Endodermal cell (in vitro differentiated cells): ENCODE measurements around the gene FASLG. TPM values are rescaled to one million over a fixed set of nuclear protein-coding genes. Genes with fewer than 3 reads are reported as not detected.

ENCODE experiments used
- DNase-seq: peaks from one replicate; pipeline ENCODE4 v3.0.0-alpha.2; 2017
- H3K27ac ChIP-seq: 2 replicates; pipeline ENCODE4 v1.5.1; 2013; ENCODE audit warnings: mild to moderate bottlenecking, low read depth, low read length, moderate library complexity
- H3K27me3 ChIP-seq: 2 replicates; pipeline ENCODE4 v1.6.1; 2013; ENCODE audit warnings: mild to moderate bottlenecking, low read length, moderate library complexity; ENCODE audit not compliant: insufficient read depth, control insufficient read depth, poor library complexity, severe bottlenecking
- H3K36me3 ChIP-seq: 2 replicates; pipeline ENCODE4 v1.7.0; 2013; ENCODE audit warnings: mild to moderate bottlenecking, low read length, moderate library complexity; ENCODE audit not compliant: control insufficient read depth, insufficient read depth
- H3K4me1 ChIP-seq: one replicate; pipeline ENCODE4 v1.7.0; 2013; ENCODE audit warnings: low read length; ENCODE audit not compliant: control insufficient read depth, insufficient read depth
- H3K4me3 ChIP-seq: 2 replicates; pipeline ENCODE4 v1.5.1; 2013; ENCODE audit warnings: mild to moderate bottlenecking, low read length, moderate library complexity
- H3K9ac ChIP-seq: 2 replicates; pipeline ENCODE4 v1.6.1; 2013; ENCODE audit warnings: mild to moderate bottlenecking, low read length, moderate library complexity; ENCODE audit not compliant: poor library complexity, severe bottlenecking; ENCODE audit errors: extremely low read depth
- H3K9me3 ChIP-seq: 2 replicates; pipeline ENCODE4 v1.6.1; 2013; ENCODE audit warnings: mild to moderate bottlenecking, low read length, moderate library complexity; ENCODE audit not compliant: control insufficient read depth
- H3K27ac Mint-ChIP-seq: 2 replicates; pipeline ENCODE4 v1.8.0; 2020; ENCODE audit warnings: mixed read lengths
- H3K27me3 Mint-ChIP-seq: 2 replicates; pipeline ENCODE4 v1.8.0; 2021; ENCODE audit warnings: mild to moderate bottlenecking, mixed read lengths; ENCODE audit not compliant: insufficient read depth
- H3K36me3 Mint-ChIP-seq: 2 replicates; pipeline ENCODE4 v1.8.0; 2020; ENCODE audit warnings: low read depth, mixed read lengths
- H3K4me1 Mint-ChIP-seq: 2 replicates; pipeline ENCODE4 v1.8.0; 2020; ENCODE audit warnings: mixed read lengths
- H3K4me3 Mint-ChIP-seq: 2 replicates; pipeline ENCODE4 v1.8.0; 2020; ENCODE audit warnings: mild to moderate bottlenecking, moderate library complexity, mixed read lengths
- H3K9me3 Mint-ChIP-seq: 2 replicates; pipeline ENCODE4 v1.8.0; 2020; ENCODE audit warnings: mild to moderate bottlenecking, mixed read lengths
- WGBS, 2 experiments: methylation state at CpG; one replicate each; pipeline versions ENCODE4 v1.1.5 to v1.1.7; 2013; ENCODE audit warnings: missing lambda C conversion rate in 2 of 2, mixed read lengths in 1 of 2; ENCODE audit not compliant: insufficient coverage in 1 of 2, insufficient read length in 1 of 2; 5-methylcytosine and 5-hydroxymethylcytosine counted together
- total RNA-seq, 2 donors: library from RNA; stranded (reverse); fragmentation: NEBNext Ultra II Directional in 1 of 2; extraction: Animal tissue kit (Norgen Biotek cat#: 25700) in 1 of 2; gene quantifications; 2 replicates in 1 of 2; 3 replicates in 1 of 2; pipeline ENCODE4 v1.2.1, GENCODE V29; 2021
- TF ChIP-seq, protein P1 (sequence below): fragments of 200-600 bp; sonication (generic); conservative IDR thresholded peaks from 2 replicates; pipeline ENCODE4 v1.5.0; 2021; ENCODE audit warnings: antibody characterized with exemption, mild to moderate bottlenecking

Gene FASLG
- total RNA-seq, 2 donors from 2014 or later: not detected

- H3K27ac Mint-ChIP-seq: no peak overlapping the region
- 89% methylated on average over 2 of the region's 2 CpGs; no CpG with 5 or more reads in 1 of the 2 experiments for WGBS, 2 experiments
Measured at GRCh38 chr1:172637522-172637921, 21.4 kb upstream of the FASLG start.

DNA sequence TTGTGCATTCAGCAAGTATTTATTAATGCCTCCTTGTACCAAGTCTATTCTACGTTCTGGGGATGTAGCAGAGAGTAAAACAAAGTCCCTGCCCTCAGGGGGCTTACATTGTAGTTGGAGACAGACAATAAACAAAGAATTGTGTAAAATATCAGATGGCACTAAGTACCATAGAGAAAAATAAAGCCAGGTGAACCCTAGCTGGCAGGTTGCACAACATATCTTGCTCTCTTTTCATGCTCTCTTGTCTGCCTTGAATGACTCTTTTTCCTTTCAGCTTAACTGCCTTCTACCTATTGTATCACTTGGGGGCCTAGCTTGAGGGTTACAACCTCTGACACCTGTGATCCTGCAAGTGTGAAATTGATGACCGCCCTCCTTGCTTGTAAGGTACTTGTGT, 20.7 kb upstream of the FASLG start:
- H3K36me3 Mint-ChIP-seq: no peaks in the 10 kb centered on the region
- no peak overlapping the region for H3K9ac ChIP-seq
- H3K27ac ChIP-seq: no peak overlapping the region
- H3K9me3 Mint-ChIP-seq: peaks cover 7% of the 10 kb centered on the region
- TF ChIP-seq, protein P1, sequence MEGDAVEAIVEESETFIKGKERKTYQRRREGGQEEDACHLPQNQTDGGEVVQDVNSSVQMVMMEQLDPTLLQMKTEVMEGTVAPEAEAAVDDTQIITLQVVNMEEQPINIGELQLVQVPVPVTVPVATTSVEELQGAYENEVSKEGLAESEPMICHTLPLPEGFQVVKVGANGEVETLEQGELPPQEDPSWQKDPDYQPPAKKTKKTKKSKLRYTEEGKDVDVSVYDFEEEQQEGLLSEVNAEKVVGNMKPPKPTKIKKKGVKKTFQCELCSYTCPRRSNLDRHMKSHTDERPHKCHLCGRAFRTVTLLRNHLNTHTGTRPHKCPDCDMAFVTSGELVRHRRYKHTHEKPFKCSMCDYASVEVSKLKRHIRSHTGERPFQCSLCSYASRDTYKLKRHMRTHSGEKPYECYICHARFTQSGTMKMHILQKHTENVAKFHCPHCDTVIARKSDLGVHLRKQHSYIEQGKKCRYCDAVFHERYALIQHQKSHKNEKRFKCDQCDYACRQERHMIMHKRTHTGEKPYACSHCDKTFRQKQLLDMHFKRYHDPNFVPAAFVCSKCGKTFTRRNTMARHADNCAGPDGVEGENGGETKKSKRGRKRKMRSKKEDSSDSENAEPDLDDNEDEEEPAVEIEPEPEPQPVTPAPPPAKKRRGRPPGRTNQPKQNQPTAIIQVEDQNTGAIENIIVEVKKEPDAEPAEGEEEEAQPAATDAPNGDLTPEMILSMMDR: no peak
- H3K4me3 ChIP-seq: no peak overlapping the region
- H3K9me3 ChIP-seq: no peaks in the 10 kb centered on the region
- H3K4me1 ChIP-seq: no peaks in the 10 kb centered on the region
- H3K27ac Mint-ChIP-seq: no peak overlapping the region
- H3K36me3 ChIP-seq: no peaks in the 10 kb centered on the region
- peaks cover 19% of the 10 kb centered on the region for H3K4me1 Mint-ChIP-seq
- H3K27me3 ChIP-seq: no peaks in the 10 kb centered on the region
- WGBS, 2 experiments: 94 to 100% methylated on average over 1 to 2 of the region's 2 CpGs
- H3K4me3 Mint-ChIP-seq: no peak overlapping the region
- DNase-seq: no peak
- no peaks in the 10 kb centered on the region for H3K27me3 Mint-ChIP-seq

More at GRCh38 chr1:172637522-172637921, 21.4 kb upstream of the FASLG start:
- Mint-ChIP-seq H3K4me1 (peaks cover 19% of the 10 kb centered on the region), H3K36me3 (peaks cover under 1% of the 10 kb centered on the region), H3K27me3 (no peaks in the 10 kb centered on the region), H3K4me3 (no peak overlapping the region), H3K9me3 (peaks cover 12% of the 10 kb centered on the region)
- H3K4me1 ChIP-seq: no peaks in the 10 kb centered on the region
- peaks cover 7% of the 10 kb centered on the region for H3K9me3 ChIP-seq
- H3K27ac ChIP-seq: no peak overlapping the region
- H3K4me3 ChIP-seq: no peak overlapping the region
- TF ChIP-seq, protein P1: no peak
- no peaks in the 10 kb centered on the region for H3K36me3 ChIP-seq
- DNase-seq: no peak
- H3K9ac ChIP-seq: no peak overlapping the region
- H3K27me3 ChIP-seq: no peaks in the 10 kb centered on the region

DNA sequence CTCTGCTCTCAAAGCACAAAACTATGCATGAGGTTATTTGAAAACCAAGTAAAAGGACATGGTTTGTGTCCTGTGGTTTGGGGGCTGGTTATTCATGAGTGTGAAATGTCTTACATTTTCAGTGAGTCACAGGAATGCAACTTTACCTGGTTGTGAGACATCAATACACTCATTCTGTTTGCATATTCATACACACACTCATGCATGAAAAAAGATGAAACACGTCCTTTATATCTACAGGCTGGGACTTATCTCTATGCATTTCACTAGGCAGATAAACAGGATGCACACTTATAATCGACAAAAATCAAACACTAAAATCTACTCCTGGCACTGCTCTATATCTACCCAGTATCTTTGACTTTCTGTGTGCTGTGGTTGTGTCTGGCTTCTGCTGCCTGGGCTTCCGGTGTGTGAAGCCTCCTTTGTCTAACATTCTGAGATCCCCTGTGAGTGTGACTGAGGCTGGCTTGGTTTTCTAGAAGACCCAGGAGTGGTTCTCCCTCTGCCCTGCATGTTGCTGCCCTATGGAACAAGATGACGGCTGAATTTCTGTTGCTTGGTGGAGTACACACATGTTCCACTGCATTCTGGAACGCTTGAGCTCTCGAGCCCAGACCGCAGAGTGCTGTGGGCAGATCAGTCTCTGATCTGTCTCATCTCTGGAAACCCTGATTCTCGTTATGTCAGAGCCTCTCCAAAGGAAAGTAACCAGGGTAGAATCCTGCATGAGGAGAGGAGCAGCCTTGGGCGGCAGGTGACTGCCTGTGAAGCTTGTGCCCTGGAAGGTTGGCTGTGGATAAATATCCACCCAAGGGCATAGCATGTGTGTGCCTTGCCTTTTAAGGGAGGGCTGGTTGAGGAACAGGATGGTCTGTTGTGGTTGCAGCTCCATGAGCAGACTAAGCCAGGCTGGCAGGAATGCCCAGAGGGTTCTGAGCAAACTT, 19.7 kb upstream of the FASLG start:
- DNase-seq: no peak
- Mint-ChIP-seq H3K27me3 (no peaks in the 10 kb centered on the region), H3K4me3 (no peak overlapping the region), H3K27ac (no peak overlapping the region), H3K9me3 (peaks cover 4% of the 10 kb centered on the region), H3K36me3 (no peaks in the 10 kb centered on the region), H3K4me1 (peaks cover 15% of the 10 kb centered on the region)
- Histone ChIP-seq H3K27me3 (no peaks in the 10 kb centered on the region), H3K27ac (no peak overlapping the region), H3K36me3 (no peaks in the 10 kb centered on the region), H3K9me3 (no peaks in the 10 kb centered on the region), H3K9ac (no peak overlapping the region), H3K4me1 (no peaks in the 10 kb centered on the region), H3K4me3 (no peak overlapping the region)
- 80 to 87% methylated on average over 8 to 9 of the region's 9 CpGs for WGBS, 2 experiments
- TF ChIP-seq, protein P1: no peak
